Measurements from ENCODE around the gene TSSK1B. TPM values are rescaled to one million over a fixed set of nuclear protein-coding genes. Genes with fewer than 3 reads are reported as not detected.

TSSK1B gene
- total RNA-seq, 1 donor, result 0.10 TPM

Other genes starting within 250 kb of the TSSK1B start
- gene MCC, start 53.5 kb upstream of the TSSK1B start, total RNA-seq, result 1.0 TPM
- gene YTHDC2, start 78.7 kb upstream of the TSSK1B start, total RNA-seq, result 67.5 TPM